HG03520 (cell line): ENCODE data around the gene CEMIP2.
"Not testable (repeated sequence)": the region's sequence is repeated elsewhere in the genome, so short reads cannot be mapped to it uniquely, and the experiment has no call there.

ENCODE experiments used
- ATAC-seq: cut with Tn5 transposase; IDR thresholded peaks from one replicate; pipeline ENCODE4 v1.9.1; 2021; ENCODE audit warnings: mild to moderate bottlenecking, moderate library complexity; ENCODE audit not compliant: unreplicated experiment

CEMIP2 gene

GRCh38 chr9:71768388-71769174 is at the start of gene CEMIP2:
Gene CEMIP2 (minus strand): TSS chr9:71768513. CDS start chr9:71750373, 18,140 bp downstream.
- peak; percentile 81 for ATAC-seq

- no peak for ATAC-seq
Observed at GRCh38 chr9:71816916-71817451, 48.7 kb upstream of the CEMIP2 start.

- ATAC-seq: no peak
Observed at GRCh38 chr9:71814815-71815214, 46.5 kb upstream of the CEMIP2 start.

GRCh38 chr9:71814226-71814625 is 45.9 kb upstream of the CEMIP2 start:
- no peak for ATAC-seq

GRCh38 chr9:71812385-71812784 is 44.1 kb upstream of the CEMIP2 start:
- ATAC-seq: no peak

- ATAC-seq: no peak
Observed at GRCh38 chr9:71808068-71808467, 39.8 kb upstream of the CEMIP2 start.

GRCh38 chr9:71806901-71807307 is 38.6 kb upstream of the CEMIP2 start:
- peak; percentile 92 for ATAC-seq

- ATAC-seq: not testable (repeated sequence)
Observed at GRCh38 chr9:71805096-71805495, 36.8 kb upstream of the CEMIP2 start.

- ATAC-seq: no peak
Observed at GRCh38 chr9:71801826-71802225, 33.5 kb upstream of the CEMIP2 start.

- ATAC-seq: no peak
Observed at GRCh38 chr9:71797266-71797665, 29.0 kb upstream of the CEMIP2 start.

- ATAC-seq: no peak
Observed at GRCh38 chr9:71796100-71796767, 27.9 kb upstream of the CEMIP2 start.

- ATAC-seq: peak; percentile 94
Observed at GRCh38 chr9:71795097-71795813, 26.9 kb upstream of the CEMIP2 start.

- ATAC-seq: no peak
Observed at GRCh38 chr9:71793386-71794105, 25.2 kb upstream of the CEMIP2 start.

- no peak for ATAC-seq
Observed at GRCh38 chr9:71791875-71792274, 23.6 kb upstream of the CEMIP2 start.

- no peak for ATAC-seq
Observed at GRCh38 chr9:71790296-71790695, 22.0 kb upstream of the CEMIP2 start.

- ATAC-seq: peak; percentile 94
Observed at GRCh38 chr9:71783120-71783523, 14.8 kb upstream of the CEMIP2 start.

GRCh38 chr9:71781391-71781790 is 13.1 kb upstream of the CEMIP2 start:
- no peak for ATAC-seq

- ATAC-seq: no peak
Observed at GRCh38 chr9:71780953-71781352, 12.6 kb upstream of the CEMIP2 start.

GRCh38 chr9:71778085-71778484 is 9.8 kb upstream of the CEMIP2 start:
- ATAC-seq: no peak

- no peak for ATAC-seq
Observed at GRCh38 chr9:71774920-71775319, 6.6 kb upstream of the CEMIP2 start.

- ATAC-seq: no peak
Observed at GRCh38 chr9:71772726-71773125, 4.4 kb upstream of the CEMIP2 start.
